ENCODE results near the gene KNDC1.

KNDC1 gene

DNA sequence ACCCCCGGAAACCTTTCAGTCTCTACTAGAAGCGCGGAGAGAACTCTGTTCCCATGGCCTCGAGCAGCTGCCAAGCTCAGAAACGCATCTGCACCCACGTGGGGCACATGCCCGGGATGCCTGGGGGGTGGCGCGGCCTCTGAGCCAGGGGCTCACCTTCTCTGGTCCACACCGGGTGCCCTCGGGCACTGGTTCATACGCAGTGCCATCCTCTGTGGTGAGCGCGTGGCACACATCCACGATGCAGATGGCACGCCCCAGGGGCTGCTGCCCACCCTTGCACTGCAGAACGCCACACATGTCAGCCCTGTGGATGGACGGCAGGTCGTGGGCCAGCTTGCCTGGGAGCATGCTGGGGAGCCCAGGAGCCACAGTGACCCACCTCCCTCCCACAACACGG is 110.2 kb downstream of the KNDC1 start:
- no peak overlapping the region for H3K4me2 ChIP-seq (ENCODE audit: low read length)
- peaks cover 3% of the 10 kb centered on the region for H3K4me1 ChIP-seq (ENCODE audit: insufficient read depth, low read length, severe bottlenecking)
- no peak for TF ChIP-seq EZH2 (IDR thresholded peaks at IDR 0.05; ENCODE audit: borderline replicate concordance, low read length)
- no peak overlapping the region for H3K4me3 ChIP-seq (ENCODE audit: low read depth, low read length, poor library complexity, severe bottlenecking)
- H3K9me3 ChIP-seq (ENCODE audit: low read length): no peaks in the 10 kb centered on the region
- H3K27me3 ChIP-seq (ENCODE audit: insufficient read depth, low read length): no peaks in the 10 kb centered on the region
- H3K79me2 ChIP-seq (ENCODE audit: insufficient read depth, low read length): no peaks in the 10 kb centered on the region
- H4K20me1 ChIP-seq (ENCODE audit: insufficient read depth, low read length): no peaks in the 10 kb centered on the region
- no peak overlapping the region for H3K27ac ChIP-seq (ENCODE audit: low read depth, low read length, poor library complexity, severe bottlenecking)
- H3K9me2 ChIP-seq (ENCODE audit: low read depth, low read length): no peaks in the 10 kb centered on the region
- no peak overlapping the region for H3K9ac ChIP-seq (ENCODE audit: low read length)
- H3F3A ChIP-seq (ENCODE audit: insufficient read depth, low read length): no peaks in the 10 kb centered on the region
- no peaks in the 10 kb centered on the region for H3K36me3 ChIP-seq (ENCODE audit: insufficient read depth, low read length)
- H2AFZ ChIP-seq (ENCODE audit: low read length): no peak overlapping the region

DNA sequence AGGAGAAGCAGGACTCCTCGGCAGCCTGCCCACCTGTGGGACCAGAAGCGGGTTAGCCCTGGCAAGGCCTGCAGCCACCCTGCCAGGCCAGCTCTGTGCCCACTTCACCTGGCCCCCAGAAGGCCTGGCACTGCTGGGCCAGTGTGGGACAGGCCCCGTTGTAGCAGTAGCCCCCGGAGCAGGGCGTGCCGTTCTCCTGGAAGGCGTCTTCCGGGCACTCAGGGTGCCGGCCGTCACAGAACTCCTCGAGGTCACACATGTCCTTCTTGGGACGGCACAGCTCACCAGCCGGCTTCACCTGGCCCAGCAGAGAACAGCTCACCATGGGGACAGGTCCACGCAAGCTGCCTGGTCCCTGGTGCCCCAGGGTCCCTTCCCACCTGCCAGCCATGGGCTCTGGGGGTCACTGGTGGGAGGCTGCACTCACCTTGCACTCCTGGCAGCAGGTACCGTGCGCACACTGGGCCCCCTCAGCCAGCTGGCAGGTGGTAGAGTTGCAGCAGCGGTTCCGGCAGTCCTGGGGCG is 110.8 kb downstream of the KNDC1 start:
- no peaks in the 10 kb centered on the region for H3K9me3 ChIP-seq (ENCODE audit: low read length)
- H2AFZ ChIP-seq (ENCODE audit: low read length): no peak overlapping the region
- H3K9ac ChIP-seq (ENCODE audit: low read length): no peak overlapping the region
- H3K36me3 ChIP-seq (ENCODE audit: insufficient read depth, low read length): no peaks in the 10 kb centered on the region
- peaks cover 5% of the 10 kb centered on the region for H3K4me1 ChIP-seq (ENCODE audit: insufficient read depth, low read length, severe bottlenecking)
- no peaks in the 10 kb centered on the region for H3K79me2 ChIP-seq (ENCODE audit: insufficient read depth, low read length)
- H3K9me2 ChIP-seq (ENCODE audit: low read depth, low read length): no peaks in the 10 kb centered on the region
- H3F3A ChIP-seq (ENCODE audit: insufficient read depth, low read length): no peaks in the 10 kb centered on the region
- H3K4me2 ChIP-seq (ENCODE audit: low read length): no peak overlapping the region
- no peak overlapping the region for H3K27ac ChIP-seq (ENCODE audit: low read depth, low read length, poor library complexity, severe bottlenecking)
- H3K4me3 ChIP-seq (ENCODE audit: low read depth, low read length, poor library complexity, severe bottlenecking): no peak overlapping the region
- H4K20me1 ChIP-seq (ENCODE audit: insufficient read depth, low read length): no peaks in the 10 kb centered on the region
- no peaks in the 10 kb centered on the region for H3K27me3 ChIP-seq (ENCODE audit: insufficient read depth, low read length)
- TF ChIP-seq, protein P1, sequence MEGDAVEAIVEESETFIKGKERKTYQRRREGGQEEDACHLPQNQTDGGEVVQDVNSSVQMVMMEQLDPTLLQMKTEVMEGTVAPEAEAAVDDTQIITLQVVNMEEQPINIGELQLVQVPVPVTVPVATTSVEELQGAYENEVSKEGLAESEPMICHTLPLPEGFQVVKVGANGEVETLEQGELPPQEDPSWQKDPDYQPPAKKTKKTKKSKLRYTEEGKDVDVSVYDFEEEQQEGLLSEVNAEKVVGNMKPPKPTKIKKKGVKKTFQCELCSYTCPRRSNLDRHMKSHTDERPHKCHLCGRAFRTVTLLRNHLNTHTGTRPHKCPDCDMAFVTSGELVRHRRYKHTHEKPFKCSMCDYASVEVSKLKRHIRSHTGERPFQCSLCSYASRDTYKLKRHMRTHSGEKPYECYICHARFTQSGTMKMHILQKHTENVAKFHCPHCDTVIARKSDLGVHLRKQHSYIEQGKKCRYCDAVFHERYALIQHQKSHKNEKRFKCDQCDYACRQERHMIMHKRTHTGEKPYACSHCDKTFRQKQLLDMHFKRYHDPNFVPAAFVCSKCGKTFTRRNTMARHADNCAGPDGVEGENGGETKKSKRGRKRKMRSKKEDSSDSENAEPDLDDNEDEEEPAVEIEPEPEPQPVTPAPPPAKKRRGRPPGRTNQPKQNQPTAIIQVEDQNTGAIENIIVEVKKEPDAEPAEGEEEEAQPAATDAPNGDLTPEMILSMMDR (IDR thresholded peaks at IDR 0.05; ENCODE audit: low read length): no peak
- no peak for TF ChIP-seq EZH2 (IDR thresholded peaks at IDR 0.05; ENCODE audit: borderline replicate concordance, low read length)

DNA sequence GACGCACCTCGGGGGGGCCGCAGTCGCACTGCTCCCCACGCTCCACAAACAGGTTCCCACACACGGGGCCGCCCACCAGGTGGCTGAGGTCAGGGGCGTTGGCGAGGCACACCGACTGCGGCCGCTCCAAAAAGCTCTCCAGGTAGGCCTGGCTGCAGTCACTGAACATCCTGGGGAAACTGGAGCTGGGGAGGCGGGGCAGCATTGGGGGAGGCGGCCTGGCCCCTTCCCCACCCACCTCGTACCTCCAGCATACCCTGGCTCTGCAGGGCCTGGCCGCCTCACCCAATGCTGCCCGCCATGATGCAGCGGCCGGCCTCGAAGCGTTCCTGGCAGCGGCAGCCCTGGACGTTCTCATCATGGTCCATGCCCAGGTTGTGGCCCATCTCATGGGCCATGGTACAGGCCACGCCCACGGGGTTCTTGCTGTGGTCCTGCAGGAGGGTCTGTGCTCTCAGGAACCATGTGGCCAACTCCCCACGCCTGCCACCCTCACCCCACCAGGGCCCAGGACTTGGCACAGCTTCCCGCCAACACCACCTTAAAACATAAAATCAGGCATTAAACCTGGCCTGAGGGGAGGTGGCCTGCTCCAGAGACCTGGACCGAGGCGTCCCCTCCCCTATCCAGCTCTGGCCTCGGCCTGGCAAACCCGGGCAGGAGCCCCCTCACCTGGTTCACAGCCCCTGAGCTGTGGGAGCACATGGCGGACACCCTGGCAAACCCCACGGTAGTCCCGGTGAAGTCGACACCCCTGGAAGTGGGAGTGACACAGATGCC is 111.7 kb downstream of the KNDC1 start:
- Histone ChIP-seq H3K36me3 (ENCODE audit: insufficient read depth, low read length) (no peaks in the 10 kb centered on the region), H3K9ac (ENCODE audit: low read length) (no peak overlapping the region), H3K4me3 (ENCODE audit: low read depth, low read length, poor library complexity, severe bottlenecking) (no peak overlapping the region), H3K4me2 (ENCODE audit: low read length) (no peak overlapping the region), H2AFZ (ENCODE audit: low read length) (no peak overlapping the region), H3F3A (ENCODE audit: insufficient read depth, low read length) (no peaks in the 10 kb centered on the region), H4K20me1 (ENCODE audit: insufficient read depth, low read length) (no peaks in the 10 kb centered on the region), H3K27ac (ENCODE audit: low read depth, low read length, poor library complexity, severe bottlenecking) (no peak overlapping the region), H3K9me2 (ENCODE audit: low read depth, low read length) (no peaks in the 10 kb centered on the region), H3K4me1 (ENCODE audit: insufficient read depth, low read length, severe bottlenecking) (peaks cover 5% of the 10 kb centered on the region), H3K27me3 (ENCODE audit: insufficient read depth, low read length) (no peaks in the 10 kb centered on the region), H3K79me2 (ENCODE audit: insufficient read depth, low read length) (no peaks in the 10 kb centered on the region), H3K9me3 (ENCODE audit: low read length) (no peaks in the 10 kb centered on the region)
- TF ChIP-seq, protein P1 (IDR thresholded peaks at IDR 0.05; ENCODE audit: low read length): no peak
- no peak for TF ChIP-seq EZH2 (IDR thresholded peaks at IDR 0.05; ENCODE audit: borderline replicate concordance, low read length)
